Measurements from ENCODE around the gene POLR2L. TPM values are rescaled to one million over a fixed set of nuclear protein-coding genes. Genes with fewer than 3 reads are reported as not detected.

Gene POLR2L
- total RNA-seq, 1 donor from 2014 or later = 106 TPM

- Mint-ChIP-seq H3K9me3 (ENCODE audit: unreplicated experiment) (peaks cover 4% of the 10 kb centered on the region), H3K27ac (ENCODE audit: unreplicated experiment) (no peak overlapping the region), H3K4me1 (ENCODE audit: low read depth, unreplicated experiment) (peaks cover 4% of the 10 kb centered on the region), H3K4me3 (ENCODE audit: unreplicated experiment) (no peak overlapping the region), H3K27me3 (ENCODE audit: unreplicated experiment) (peaks cover 14% of the 10 kb centered on the region), H3K36me3 (ENCODE audit: unreplicated experiment) (no peaks in the 10 kb centered on the region)
- DNase-seq = no peak
- TF ChIP-seq, protein P1, sequence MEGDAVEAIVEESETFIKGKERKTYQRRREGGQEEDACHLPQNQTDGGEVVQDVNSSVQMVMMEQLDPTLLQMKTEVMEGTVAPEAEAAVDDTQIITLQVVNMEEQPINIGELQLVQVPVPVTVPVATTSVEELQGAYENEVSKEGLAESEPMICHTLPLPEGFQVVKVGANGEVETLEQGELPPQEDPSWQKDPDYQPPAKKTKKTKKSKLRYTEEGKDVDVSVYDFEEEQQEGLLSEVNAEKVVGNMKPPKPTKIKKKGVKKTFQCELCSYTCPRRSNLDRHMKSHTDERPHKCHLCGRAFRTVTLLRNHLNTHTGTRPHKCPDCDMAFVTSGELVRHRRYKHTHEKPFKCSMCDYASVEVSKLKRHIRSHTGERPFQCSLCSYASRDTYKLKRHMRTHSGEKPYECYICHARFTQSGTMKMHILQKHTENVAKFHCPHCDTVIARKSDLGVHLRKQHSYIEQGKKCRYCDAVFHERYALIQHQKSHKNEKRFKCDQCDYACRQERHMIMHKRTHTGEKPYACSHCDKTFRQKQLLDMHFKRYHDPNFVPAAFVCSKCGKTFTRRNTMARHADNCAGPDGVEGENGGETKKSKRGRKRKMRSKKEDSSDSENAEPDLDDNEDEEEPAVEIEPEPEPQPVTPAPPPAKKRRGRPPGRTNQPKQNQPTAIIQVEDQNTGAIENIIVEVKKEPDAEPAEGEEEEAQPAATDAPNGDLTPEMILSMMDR (IDR thresholded peaks at IDR 0.05; ENCODE audit: partially characterized antibody, unreplicated experiment) = no peak
These were observed 24.2 kb upstream of the POLR2L start for GRCh38 chr11:866481-866880.

- Mint-ChIP-seq H3K9me3 (ENCODE audit: unreplicated experiment) (peaks cover 5% of the 10 kb centered on the region), H3K4me1 (ENCODE audit: low read depth, unreplicated experiment) (peaks cover 7% of the 10 kb centered on the region)
These were observed 23.4 kb upstream of the POLR2L start for GRCh38 chr11:865462-866430.

DNA sequence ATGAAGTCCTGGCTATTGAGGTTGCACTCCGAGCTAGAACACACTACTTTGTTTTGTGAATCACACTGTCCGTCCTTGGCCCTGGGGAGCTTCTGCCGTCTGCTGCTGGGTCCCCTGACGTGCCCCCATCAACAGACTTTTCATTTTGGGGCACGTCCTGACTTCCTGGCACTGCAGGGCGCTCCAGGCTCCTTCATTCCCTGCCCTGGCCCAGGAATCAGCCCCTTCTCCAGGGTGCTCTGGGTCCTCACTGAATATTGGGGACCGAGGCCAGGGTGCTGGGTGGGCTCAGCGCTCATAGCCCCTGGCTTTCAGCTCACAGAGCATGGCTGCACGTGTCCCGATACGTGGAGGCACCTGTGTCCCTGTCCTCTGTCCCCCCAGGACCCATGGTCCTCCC is 22.6 kb upstream of the POLR2L start:
- Mint-ChIP-seq H3K4me3 (ENCODE audit: unreplicated experiment) (no peak overlapping the region), H3K4me1 (ENCODE audit: low read depth, unreplicated experiment) (peaks cover 7% of the 10 kb centered on the region), H3K9me3 (ENCODE audit: unreplicated experiment) (peaks cover 5% of the 10 kb centered on the region), H3K27me3 (ENCODE audit: unreplicated experiment) (peaks cover 10% of the 10 kb centered on the region), H3K27ac (ENCODE audit: unreplicated experiment) (no peak overlapping the region), H3K36me3 (ENCODE audit: unreplicated experiment) (no peaks in the 10 kb centered on the region)
- TF ChIP-seq, protein P1 (IDR thresholded peaks at IDR 0.05; ENCODE audit: partially characterized antibody, unreplicated experiment) = no peak
- DNase-seq = no peak

More at GRCh38 chr11:865462-866430, 23.4 kb upstream of the POLR2L start:
- no peak for DNase-seq
- H3K36me3 Mint-ChIP-seq (ENCODE audit: unreplicated experiment) = no peaks in the 10 kb centered on the region
- TF ChIP-seq, protein P1 (IDR thresholded peaks at IDR 0.05; ENCODE audit: partially characterized antibody, unreplicated experiment) = no peak
- H3K27me3 Mint-ChIP-seq (ENCODE audit: unreplicated experiment) = peaks cover 14% of the 10 kb centered on the region
- no peak overlapping the region for H3K4me3 Mint-ChIP-seq (ENCODE audit: unreplicated experiment)
- H3K27ac Mint-ChIP-seq (ENCODE audit: unreplicated experiment) = no peak overlapping the region

DNA sequence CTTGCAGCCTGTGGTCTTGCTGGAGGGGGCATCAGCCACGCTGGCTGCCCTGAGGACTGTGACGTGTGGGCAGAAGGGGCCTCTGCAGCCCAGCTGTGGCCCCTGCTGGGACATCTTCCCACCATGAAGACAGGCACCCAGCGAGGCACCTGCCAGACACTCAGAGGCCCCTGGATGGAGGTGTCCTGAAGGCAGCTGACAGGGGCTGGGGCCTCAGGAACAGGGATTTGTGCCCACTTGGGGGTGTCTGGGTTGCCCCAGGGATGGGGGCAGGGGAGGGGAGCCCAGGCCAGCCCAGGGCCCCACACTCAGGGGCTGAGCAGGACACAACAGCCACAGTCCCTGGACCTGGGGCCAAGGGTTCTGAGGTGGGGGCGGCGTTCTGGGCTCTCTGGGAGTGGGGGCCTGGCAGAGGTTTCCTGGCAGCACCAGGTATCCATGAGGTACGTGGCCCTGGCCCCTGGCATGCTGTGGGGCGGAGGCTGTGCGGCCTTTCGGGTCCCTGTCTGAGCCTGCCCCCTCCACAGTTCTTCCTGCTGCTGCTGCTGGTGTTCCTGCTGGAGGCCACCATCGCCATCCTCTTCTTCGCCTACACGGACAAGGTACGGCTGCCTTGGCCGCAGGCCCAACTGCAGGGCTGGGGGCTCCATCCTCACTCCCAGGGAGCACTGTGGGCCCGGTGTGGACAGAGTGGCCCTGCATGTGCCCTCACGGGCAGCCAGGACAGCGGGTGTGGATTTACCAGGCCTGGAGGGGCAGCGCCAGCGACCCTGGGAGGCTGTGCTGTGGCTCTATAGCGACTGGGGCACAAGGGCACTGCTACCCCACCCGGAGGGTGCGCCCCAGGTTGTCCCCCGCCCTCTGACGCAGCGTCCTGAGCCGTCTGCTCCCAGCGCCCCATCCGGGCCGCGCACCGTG is 21.8 kb upstream of the POLR2L start:
- TF ChIP-seq, protein P1 (IDR thresholded peaks at IDR 0.05; ENCODE audit: partially characterized antibody, unreplicated experiment) = no peak
- Mint-ChIP-seq H3K4me3 (ENCODE audit: unreplicated experiment) (no peak overlapping the region), H3K27ac (ENCODE audit: unreplicated experiment) (no peak overlapping the region), H3K27me3 (ENCODE audit: unreplicated experiment) (peaks cover 10% of the 10 kb centered on the region), H3K4me1 (ENCODE audit: low read depth, unreplicated experiment) (peaks cover 7% of the 10 kb centered on the region), H3K36me3 (ENCODE audit: unreplicated experiment) (no peaks in the 10 kb centered on the region), H3K9me3 (ENCODE audit: unreplicated experiment) (peaks cover 8% of the 10 kb centered on the region)
- no peak for DNase-seq

Measured in glutamatergic neuron (in vitro differentiated cells).